NCI-H2171 (cell line): ENCODE results near the gene PLEKHG5.

ENCODE experiments used
- DNase-seq: peaks from one replicate; lab custom pipeline; 2025; lab: John Stamatoyannopoulos, UW

The PLEKHG5 gene

DNA sequence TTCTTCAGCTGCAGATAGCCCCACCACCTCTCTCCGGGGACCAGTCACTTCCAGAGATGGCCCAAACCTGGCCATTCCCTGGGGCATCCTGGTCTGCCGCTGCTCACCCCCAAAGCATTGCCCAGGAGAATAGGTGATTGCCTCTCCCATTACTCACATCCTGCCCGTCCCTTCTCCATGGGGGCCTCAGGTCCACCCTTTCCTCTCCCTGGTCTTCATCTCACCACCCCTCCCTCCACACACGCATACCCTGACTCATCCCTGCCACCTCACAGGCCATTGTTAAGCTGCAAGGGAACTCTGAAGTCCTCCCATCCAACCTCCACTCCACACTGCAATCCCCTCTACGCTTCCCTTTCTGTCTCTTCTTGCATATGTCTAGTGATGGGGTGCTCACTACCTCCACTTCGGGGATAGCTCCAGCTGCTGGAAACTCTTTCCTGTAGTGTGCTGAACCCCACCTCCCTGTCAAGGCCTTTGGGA lies at the start of gene PLEKHG5:
TSS of gene PLEKHG5 (minus strand) at position 188 of the 483 bp plus-strand sequence. CDS start 14,096 bp downstream, outside the sequence.
- no peak for DNase-seq

DNA sequence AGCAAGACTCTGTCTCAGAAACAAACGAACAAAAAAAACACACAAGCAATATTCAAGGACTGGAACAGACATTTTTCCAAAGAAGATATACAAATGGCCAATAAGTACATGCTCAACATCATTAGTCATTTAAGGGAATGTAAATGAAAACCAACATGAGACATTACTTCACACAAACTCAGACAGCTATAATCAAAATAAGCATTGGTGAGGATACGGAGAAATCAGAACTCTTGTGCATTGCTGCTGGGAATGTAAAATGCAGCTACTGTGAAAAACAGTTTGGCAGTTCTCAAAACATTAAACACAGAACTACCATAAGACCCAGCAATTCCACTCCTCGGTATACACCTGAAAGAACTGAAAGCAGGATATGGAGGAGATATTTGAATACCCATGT lies 47.5 kb upstream of the PLEKHG5 start:
- no peak for DNase-seq

- no peak for DNase-seq
Measured at GRCh38 chr1:6536291-6536690, 44.8 kb upstream of the PLEKHG5 start.

- DNase-seq, result no peak
Measured at GRCh38 chr1:6535214-6535613, 43.7 kb upstream of the PLEKHG5 start.

DNA sequence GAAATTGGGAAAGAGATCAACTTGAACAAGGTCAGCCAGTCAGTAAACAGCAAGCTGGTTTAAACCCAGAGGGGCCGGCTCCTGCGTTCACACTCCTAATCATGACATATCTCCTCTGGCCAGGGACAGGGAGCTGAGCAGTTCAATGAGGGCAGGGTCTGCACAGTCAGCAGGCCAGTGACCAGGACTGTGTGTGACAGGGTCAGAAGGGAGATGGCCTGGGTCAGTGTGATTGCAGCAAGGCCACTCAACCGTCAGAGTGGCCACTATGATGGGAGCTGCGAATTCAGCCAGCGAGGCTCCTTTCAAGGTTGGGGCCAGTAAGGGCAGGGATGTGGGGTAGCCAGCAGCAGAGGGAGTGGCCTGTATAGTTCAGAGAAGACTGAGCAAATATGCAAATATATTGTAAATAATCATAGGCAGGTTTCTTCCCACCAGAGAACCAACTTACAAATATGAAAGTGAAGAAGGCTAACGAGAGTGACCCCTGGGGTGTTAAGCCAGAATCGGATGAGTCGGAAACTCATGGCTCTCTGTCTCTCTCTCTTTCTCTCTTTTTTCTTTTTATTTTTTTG lies 42.9 kb upstream of the PLEKHG5 start:
- no peak for DNase-seq

DNA sequence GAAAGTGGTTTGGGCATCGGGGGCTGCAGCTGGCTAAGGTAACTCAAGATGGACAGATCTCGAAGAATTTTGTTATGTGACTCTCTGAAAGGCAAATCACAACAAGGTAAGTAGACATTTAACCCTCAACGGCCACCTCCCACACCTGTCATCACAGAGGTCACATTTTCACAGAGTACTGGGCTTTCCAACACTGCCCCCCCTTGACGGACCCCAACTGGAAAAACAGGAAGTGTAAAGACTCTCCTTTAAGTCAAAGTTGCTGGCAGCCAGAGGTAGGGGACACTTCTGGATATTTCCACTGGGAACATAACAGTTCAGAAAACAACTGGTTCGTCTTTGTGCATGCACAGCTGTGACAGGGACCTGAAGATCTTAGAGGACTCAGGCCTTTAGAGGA lies 40.5 kb upstream of the PLEKHG5 start:
- no peak for DNase-seq

DNA sequence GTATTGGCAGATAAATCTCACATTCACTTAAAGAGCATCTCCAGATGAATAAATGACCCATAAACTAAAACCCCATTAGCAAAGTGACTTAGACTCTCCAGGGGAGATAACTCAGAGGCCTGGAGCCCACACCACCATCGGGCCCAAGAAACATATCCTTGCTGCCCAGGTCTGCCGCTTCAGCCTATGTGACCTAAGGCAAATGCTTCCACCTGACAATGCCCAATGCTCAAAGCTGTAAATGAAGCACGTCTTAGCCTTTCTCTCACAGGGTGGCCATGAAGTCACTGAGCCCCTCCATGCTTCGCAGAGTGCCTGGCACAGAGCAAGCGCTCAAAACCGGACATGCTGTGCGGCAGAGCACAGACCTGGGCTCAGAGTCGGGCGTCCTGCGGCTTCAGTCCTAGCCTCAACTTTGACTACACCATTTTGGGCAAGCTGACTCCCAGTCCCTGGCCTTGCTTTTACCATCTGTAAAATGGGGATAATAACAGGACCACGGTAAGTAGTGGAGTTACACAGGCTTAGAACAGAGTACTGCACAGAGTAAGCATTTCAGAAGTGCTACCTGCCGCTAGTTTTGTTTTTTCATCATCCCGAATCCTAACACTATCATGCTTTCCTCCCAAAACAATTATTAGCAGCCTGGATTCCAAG lies 39.2 kb upstream of the PLEKHG5 start:
- no peak for DNase-seq

DNA sequence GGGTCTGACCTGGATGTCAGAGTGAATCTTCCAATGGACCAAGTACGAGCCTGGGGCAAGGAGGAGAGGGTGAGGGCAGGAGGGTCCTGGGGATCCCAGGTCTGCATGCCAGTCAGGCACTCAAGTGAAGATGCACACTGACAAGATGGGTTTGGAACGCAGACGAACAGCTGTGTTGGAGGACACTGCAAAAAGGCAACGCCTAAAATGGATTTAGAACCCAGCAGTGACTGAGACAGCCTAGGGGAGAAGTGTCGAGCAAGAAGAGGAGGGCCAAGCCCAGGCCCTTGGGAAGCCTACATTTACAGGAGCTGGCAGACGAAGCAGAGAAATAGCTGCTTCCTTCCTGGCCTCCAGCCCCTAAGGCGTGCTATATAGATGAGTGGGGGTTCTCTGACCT lies 37.0 kb upstream of the PLEKHG5 start:
- no peak for DNase-seq

- no peak for DNase-seq
Measured at GRCh38 chr1:6526316-6526715, 34.8 kb upstream of the PLEKHG5 start.

DNA sequence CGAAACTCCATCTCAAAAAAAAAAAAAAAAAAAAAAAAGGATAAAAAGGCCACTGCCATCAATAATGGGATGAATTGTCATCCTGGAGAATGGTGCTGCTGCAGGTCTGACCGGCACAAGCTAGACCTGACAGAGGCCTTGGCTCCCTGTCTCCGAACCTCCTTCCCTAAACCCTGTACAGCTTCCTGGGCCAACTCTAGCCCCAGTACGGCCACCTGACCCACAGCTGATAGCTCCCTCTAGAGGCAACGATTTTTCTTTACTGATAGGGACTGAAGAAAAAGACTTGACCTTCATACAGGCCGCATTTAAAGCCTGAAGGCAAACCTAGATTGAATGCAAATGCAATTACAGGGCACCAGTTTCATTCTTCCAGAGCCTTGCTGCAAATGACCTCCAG lies 32.1 kb upstream of the PLEKHG5 start:
- DNase-seq, result no peak

- no peak for DNase-seq
Measured at GRCh38 chr1:6521536-6521935, 30.1 kb upstream of the PLEKHG5 start.

DNA sequence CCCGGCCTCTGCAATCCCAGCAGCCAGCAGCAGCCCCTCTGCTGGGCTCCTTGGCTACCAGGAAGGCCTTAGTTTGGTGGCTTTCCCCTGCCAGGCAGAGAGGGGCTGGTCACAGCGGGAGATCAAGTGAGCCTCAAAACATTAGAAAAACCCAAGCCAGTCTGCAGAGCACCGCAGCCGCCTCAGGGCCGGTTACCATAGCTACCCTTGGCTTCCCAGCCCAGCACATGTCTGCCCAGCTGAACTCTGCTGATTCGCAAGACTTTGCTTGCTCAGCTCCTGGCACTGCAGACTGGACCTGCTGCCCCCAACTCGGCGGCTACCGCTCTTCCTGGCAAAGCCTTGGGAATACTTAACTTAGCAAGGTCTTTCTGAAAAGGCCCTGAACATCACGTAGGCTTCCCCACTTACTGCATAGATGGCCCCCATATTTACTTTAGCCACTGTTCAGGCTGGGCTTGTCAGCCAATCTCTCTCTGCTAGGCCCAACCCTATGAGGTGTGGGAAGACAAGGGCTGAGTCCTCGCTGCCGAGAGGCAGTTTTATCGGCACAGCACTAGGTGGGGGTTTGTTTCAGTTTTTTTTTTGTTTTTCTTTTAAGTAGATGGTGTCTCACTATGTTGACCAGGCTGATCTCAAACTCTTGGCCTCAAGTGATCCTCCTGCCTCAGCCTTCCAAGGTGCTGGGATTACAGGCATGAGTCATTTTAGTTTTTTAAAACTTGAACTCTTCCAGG lies 28.6 kb upstream of the PLEKHG5 start:
- peak; percentile 40 for DNase-seq

GRCh38 chr1:6519491-6519934 lies 28.0 kb upstream of the PLEKHG5 start:
- peak; percentile 30 for DNase-seq

GRCh38 chr1:6517435-6517851 lies 26.0 kb upstream of the PLEKHG5 start:
- no peak for DNase-seq

- no peak for DNase-seq
Measured at GRCh38 chr1:6515771-6516170, 24.3 kb upstream of the PLEKHG5 start.

- DNase-seq, result no peak
Measured at GRCh38 chr1:6513320-6513801, 21.9 kb upstream of the PLEKHG5 start.

- DNase-seq, result no peak
Measured at GRCh38 chr1:6512908-6513280, 21.4 kb upstream of the PLEKHG5 start.

- no peak for DNase-seq
Measured at GRCh38 chr1:6512245-6512907, 20.9 kb upstream of the PLEKHG5 start.

GRCh38 chr1:6511561-6512244 lies 20.2 kb upstream of the PLEKHG5 start:
- DNase-seq, result no peak

DNA sequence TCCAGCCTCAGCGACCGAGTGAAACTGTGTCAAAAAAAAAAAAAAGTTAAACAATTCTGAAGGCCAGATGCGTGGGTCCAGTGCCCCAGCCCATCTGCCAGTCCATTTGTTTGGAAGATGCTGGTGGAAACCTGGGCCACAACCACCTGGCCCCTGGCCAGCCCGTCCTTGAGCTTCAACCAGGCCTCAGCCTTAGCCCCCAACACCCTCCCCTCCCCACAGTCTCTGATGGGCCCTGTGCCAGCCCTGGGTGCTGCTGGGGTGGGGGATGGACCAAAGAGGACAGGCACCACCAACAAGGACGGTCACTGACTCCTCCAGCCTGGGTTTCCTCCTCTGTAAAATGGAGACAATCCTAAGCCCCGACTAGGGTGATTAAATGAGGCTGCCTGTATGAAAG lies 19.6 kb upstream of the PLEKHG5 start:
- DNase-seq, result no peak

DNA sequence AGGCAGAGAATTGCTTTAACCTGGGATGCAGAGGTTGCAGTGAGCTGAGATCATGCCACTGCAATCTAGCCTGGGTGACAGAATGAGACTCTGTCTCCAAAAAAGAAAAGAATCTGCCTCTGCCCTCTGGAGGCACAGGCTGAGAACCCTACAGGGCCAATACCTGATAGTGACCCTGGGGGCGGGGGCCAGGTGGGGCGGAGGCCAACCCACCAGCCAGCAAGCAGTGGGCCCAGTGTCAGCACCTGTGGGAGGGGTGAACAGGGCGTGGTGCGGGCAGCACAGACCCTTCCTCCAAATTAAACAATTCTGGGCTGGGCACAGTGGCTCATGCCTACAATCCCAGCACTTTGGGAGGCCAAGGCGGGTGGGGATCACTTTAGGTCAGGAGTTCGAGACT lies 19.0 kb upstream of the PLEKHG5 start:
- DNase-seq, result no peak

DNA sequence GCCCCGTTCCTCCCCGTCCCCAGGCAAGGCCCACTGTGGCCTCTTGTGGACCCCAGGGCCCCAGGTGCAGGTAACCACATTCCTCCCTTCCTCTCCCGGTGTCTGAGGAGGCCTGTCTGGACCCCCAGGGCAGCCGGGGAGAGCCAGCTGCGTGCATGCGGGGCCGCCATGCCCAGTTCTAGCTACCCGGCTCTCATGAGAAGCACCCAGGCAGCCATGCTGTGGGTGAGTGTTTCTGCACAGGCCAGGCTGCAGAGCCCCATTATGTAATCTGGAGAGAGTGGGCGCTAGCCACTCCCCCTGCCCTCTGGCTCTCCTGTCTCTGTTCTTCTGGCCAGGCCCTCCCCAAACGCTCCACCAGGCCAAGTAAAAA lies 18.4 kb upstream of the PLEKHG5 start:
- DNase-seq, result no peak
